ENCODE measurements around the gene RET.

The RET gene

GRCh38 chr10:43117777-43118583 is 41.1 kb downstream of the RET start:
- Histone ChIP-seq H3K4me1 (ENCODE audit: control insufficient read depth, insufficient read depth, low read length) (no peaks in the 10 kb centered on the region), H3K4me3 (ENCODE audit: low read length) (no peak overlapping the region), H3K9ac (ENCODE audit: low read length) (no peak overlapping the region), H3K27ac (ENCODE audit: low read depth, low read length) (no peak overlapping the region), H3K36me3 (ENCODE audit: control insufficient read depth, insufficient read depth, low read length) (no peaks in the 10 kb centered on the region), H3K27me3 (ENCODE audit: control insufficient read depth, insufficient read depth, low read length) (peaks cover 2% of the 10 kb centered on the region)

- no peaks in the 10 kb centered on the region for H3K4me1 ChIP-seq (ENCODE audit: control insufficient read depth, insufficient read depth, low read length)
- no peak overlapping the region for H3K27ac ChIP-seq (ENCODE audit: low read depth, low read length)
- no peaks in the 10 kb centered on the region for H3K36me3 ChIP-seq (ENCODE audit: control insufficient read depth, insufficient read depth, low read length)
- no peak overlapping the region for H3K4me3 ChIP-seq (ENCODE audit: low read length)
- peaks cover 2% of the 10 kb centered on the region for H3K27me3 ChIP-seq (ENCODE audit: control insufficient read depth, insufficient read depth, low read length)
- no peak overlapping the region for H3K9ac ChIP-seq (ENCODE audit: low read length)
Observed at GRCh38 chr10:43118631-43119415, 42.0 kb downstream of the RET start.

GRCh38 chr10:43119416-43120115 is 42.7 kb downstream of the RET start:
- Histone ChIP-seq H3K27me3 (ENCODE audit: control insufficient read depth, insufficient read depth, low read length) (peaks cover 2% of the 10 kb centered on the region), H3K4me1 (ENCODE audit: control insufficient read depth, insufficient read depth, low read length) (no peaks in the 10 kb centered on the region), H3K36me3 (ENCODE audit: control insufficient read depth, insufficient read depth, low read length) (no peaks in the 10 kb centered on the region), H3K27ac (ENCODE audit: low read depth, low read length) (no peak overlapping the region), H3K4me3 (ENCODE audit: low read length) (no peak overlapping the region), H3K9ac (ENCODE audit: low read length) (no peak overlapping the region)

GRCh38 chr10:43120116-43120928 is 43.5 kb downstream of the RET start:
- H3K4me1 ChIP-seq (ENCODE audit: control insufficient read depth, insufficient read depth, low read length) = no peaks in the 10 kb centered on the region
- no peak overlapping the region for H3K4me3 ChIP-seq (ENCODE audit: low read length)
- no peak overlapping the region for H3K27ac ChIP-seq (ENCODE audit: low read depth, low read length)
- H3K36me3 ChIP-seq (ENCODE audit: control insufficient read depth, insufficient read depth, low read length) = no peaks in the 10 kb centered on the region
- H3K27me3 ChIP-seq (ENCODE audit: control insufficient read depth, insufficient read depth, low read length) = peaks cover 2% of the 10 kb centered on the region
- no peak overlapping the region for H3K9ac ChIP-seq (ENCODE audit: low read length)

- Histone ChIP-seq H3K27ac (ENCODE audit: low read depth, low read length) (no peak overlapping the region), H3K4me3 (ENCODE audit: low read length) (no peak overlapping the region), H3K27me3 (ENCODE audit: control insufficient read depth, insufficient read depth, low read length) (peaks cover 2% of the 10 kb centered on the region), H3K9ac (ENCODE audit: low read length) (no peak overlapping the region), H3K36me3 (ENCODE audit: control insufficient read depth, insufficient read depth, low read length) (no peaks in the 10 kb centered on the region), H3K4me1 (ENCODE audit: control insufficient read depth, insufficient read depth, low read length) (no peaks in the 10 kb centered on the region)
Observed at GRCh38 chr10:43120929-43121314, 44.1 kb downstream of the RET start.

GRCh38 chr10:43121444-43121843 is 44.6 kb downstream of the RET start:
- H3K27me3 ChIP-seq (ENCODE audit: control insufficient read depth, insufficient read depth, low read length) = peaks cover 2% of the 10 kb centered on the region
- H3K9ac ChIP-seq (ENCODE audit: low read length) = no peak overlapping the region
- no peak overlapping the region for H3K4me3 ChIP-seq (ENCODE audit: low read length)
- no peaks in the 10 kb centered on the region for H3K4me1 ChIP-seq (ENCODE audit: control insufficient read depth, insufficient read depth, low read length)
- no peak overlapping the region for H3K27ac ChIP-seq (ENCODE audit: low read depth, low read length)
- H3K36me3 ChIP-seq (ENCODE audit: control insufficient read depth, insufficient read depth, low read length) = no peaks in the 10 kb centered on the region

GRCh38 chr10:43122096-43122495 is 45.2 kb downstream of the RET start:
- Histone ChIP-seq H3K27ac (ENCODE audit: low read depth, low read length) (no peak overlapping the region), H3K27me3 (ENCODE audit: control insufficient read depth, insufficient read depth, low read length) (no peaks in the 10 kb centered on the region), H3K4me3 (ENCODE audit: low read length) (no peak overlapping the region), H3K36me3 (ENCODE audit: control insufficient read depth, insufficient read depth, low read length) (no peaks in the 10 kb centered on the region), H3K4me1 (ENCODE audit: control insufficient read depth, insufficient read depth, low read length) (no peaks in the 10 kb centered on the region), H3K9ac (ENCODE audit: low read length) (no peak overlapping the region)

GRCh38 chr10:43122826-43123225 is 46.0 kb downstream of the RET start:
- Histone ChIP-seq H3K27me3 (ENCODE audit: control insufficient read depth, insufficient read depth, low read length) (no peaks in the 10 kb centered on the region), H3K36me3 (ENCODE audit: control insufficient read depth, insufficient read depth, low read length) (no peaks in the 10 kb centered on the region), H3K4me3 (ENCODE audit: low read length) (no peak overlapping the region), H3K27ac (ENCODE audit: low read depth, low read length) (no peak overlapping the region), H3K9ac (ENCODE audit: low read length) (no peak overlapping the region), H3K4me1 (ENCODE audit: control insufficient read depth, insufficient read depth, low read length) (no peaks in the 10 kb centered on the region)

GRCh38 chr10:43123361-43124093 is 46.7 kb downstream of the RET start:
- H3K27me3 ChIP-seq (ENCODE audit: control insufficient read depth, insufficient read depth, low read length) = no peaks in the 10 kb centered on the region
- H3K27ac ChIP-seq (ENCODE audit: low read depth, low read length) = no peak overlapping the region
- H3K9ac ChIP-seq (ENCODE audit: low read length) = no peak overlapping the region
- no peak overlapping the region for H3K4me3 ChIP-seq (ENCODE audit: low read length)
- H3K4me1 ChIP-seq (ENCODE audit: control insufficient read depth, insufficient read depth, low read length) = no peaks in the 10 kb centered on the region
- H3K36me3 ChIP-seq (ENCODE audit: control insufficient read depth, insufficient read depth, low read length) = no peaks in the 10 kb centered on the region

GRCh38 chr10:43124094-43124521 is 47.2 kb downstream of the RET start:
- Histone ChIP-seq H3K9ac (ENCODE audit: low read length) (no peak overlapping the region), H3K4me1 (ENCODE audit: control insufficient read depth, insufficient read depth, low read length) (no peaks in the 10 kb centered on the region)

GRCh38 chr10:43124574-43125273 is 47.9 kb downstream of the RET start:
- H3K4me1 ChIP-seq (ENCODE audit: control insufficient read depth, insufficient read depth, low read length) = no peaks in the 10 kb centered on the region
- H3K27ac ChIP-seq (ENCODE audit: low read depth, low read length) = no peak overlapping the region
- H3K4me3 ChIP-seq (ENCODE audit: low read length) = no peak overlapping the region
- no peak overlapping the region for H3K9ac ChIP-seq (ENCODE audit: low read length)
- no peaks in the 10 kb centered on the region for H3K36me3 ChIP-seq (ENCODE audit: control insufficient read depth, insufficient read depth, low read length)
- no peaks in the 10 kb centered on the region for H3K27me3 ChIP-seq (ENCODE audit: control insufficient read depth, insufficient read depth, low read length)

More at GRCh38 chr10:43124094-43124521, 47.2 kb downstream of the RET start:
- H3K27me3 ChIP-seq (ENCODE audit: control insufficient read depth, insufficient read depth, low read length) = no peaks in the 10 kb centered on the region
- no peak overlapping the region for H3K4me3 ChIP-seq (ENCODE audit: low read length)
- no peak overlapping the region for H3K27ac ChIP-seq (ENCODE audit: low read depth, low read length)
- no peaks in the 10 kb centered on the region for H3K36me3 ChIP-seq (ENCODE audit: control insufficient read depth, insufficient read depth, low read length)
